Fibroblast of skin of left quadriceps (primary cell): ENCODE measurements around the gene HMGB4.
A peak's percentile ranks its signal among the peaks of the same experiment; 100 is the strongest.

Experiments used
- DNase-seq, 2 experiments: peaks; one replicate each; pipeline ENCODE4 v3.0.0-alpha.2; 2013; ENCODE audit warnings: low read depth in 2 of 2

Gene HMGB4

DNA sequence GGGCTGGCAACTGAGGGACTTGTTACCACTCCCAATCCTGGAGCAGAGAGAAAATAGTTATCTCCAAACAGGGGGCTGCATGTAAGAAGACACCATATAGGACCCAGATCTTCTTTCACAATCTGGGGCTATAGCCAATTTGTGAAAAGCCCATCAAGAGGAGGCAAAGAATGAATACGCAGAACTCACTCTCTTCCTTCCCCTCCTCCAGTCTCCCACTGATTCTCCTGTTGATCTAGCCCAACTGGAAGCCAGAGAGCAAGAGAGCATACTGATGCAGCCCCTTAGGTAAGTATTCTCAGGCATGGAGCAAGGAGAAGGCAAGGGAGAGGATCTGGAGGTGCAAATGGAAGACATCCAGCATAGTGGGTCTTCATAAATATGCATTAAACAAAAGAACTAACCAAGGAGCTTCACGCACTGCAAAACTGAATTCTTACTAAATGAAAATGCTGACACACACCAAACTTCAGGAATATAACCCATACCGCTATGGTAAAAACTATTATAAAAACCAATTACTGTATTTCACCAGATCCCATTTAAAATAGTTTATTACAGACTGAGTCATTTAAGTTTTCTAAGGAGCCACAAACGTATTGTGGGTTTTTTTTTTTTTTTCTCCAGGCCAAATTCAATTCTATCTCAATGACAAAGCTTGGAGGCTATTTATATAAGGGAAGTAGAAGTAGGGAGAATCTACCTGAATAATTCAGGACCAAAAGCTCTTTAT, 15.5 kb upstream of the HMGB4 start:
- peak; percentile 31 to 33 for DNase-seq

DNA sequence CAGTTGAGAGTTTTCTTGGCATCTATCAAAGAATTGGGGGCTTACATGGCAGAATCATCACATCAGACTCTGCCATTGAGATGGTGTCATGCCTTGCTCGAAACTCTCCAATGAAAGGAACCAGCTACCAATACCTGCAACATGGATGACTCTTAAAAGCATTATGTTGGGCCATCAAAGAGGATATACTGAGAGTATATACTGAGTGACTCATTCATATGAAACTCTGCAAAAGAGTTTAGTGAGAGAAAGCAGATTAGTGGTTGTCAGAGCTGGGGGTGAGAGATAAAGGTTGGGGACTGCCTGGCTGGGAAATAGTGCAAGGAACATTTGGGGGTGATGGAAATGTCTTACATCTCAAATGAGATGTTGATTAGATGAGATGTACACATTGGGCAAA, 14.7 kb upstream of the HMGB4 start:
- no peak for DNase-seq

DNA sequence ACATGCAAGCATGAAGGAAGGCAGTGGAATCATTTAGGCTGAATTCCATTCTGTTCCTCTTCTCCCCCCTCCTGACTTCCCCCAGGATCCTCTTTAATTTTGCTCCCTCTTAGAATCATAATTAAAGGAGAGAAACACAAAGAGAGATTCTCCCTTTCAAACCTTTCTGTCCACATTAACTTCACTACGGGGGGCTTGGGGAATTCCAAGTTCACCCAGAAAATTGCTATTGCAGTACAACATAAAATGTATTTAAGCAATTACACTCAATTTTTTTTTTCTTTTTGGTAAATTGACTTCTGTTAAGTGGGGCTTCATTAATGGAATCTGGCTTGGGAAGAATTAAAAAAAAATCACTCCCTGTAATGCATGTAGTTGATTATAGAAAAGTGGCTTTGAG, 13.4 kb upstream of the HMGB4 start:
- no peak for DNase-seq

DNA sequence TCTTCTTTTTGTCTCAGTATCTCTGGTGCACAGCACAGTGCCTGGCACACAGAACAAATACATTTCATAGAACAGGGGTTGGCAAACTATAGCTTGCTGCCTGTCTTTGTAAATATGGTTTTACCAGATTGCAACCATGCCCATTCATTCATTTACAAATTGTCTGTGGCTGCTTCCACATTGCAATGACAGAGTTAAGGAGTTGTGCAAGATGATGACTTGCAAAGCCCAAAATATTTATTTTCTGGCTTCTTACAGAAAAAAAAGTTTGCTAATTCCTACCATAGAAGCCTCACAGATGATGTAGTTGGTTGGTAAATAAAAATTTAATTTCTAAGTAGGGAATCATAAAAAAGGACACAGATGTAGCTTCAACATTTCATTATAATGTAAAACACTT, 11.2 kb upstream of the HMGB4 start:
- peak in 1 of 2 experiments; percentile 36 for DNase-seq

DNA sequence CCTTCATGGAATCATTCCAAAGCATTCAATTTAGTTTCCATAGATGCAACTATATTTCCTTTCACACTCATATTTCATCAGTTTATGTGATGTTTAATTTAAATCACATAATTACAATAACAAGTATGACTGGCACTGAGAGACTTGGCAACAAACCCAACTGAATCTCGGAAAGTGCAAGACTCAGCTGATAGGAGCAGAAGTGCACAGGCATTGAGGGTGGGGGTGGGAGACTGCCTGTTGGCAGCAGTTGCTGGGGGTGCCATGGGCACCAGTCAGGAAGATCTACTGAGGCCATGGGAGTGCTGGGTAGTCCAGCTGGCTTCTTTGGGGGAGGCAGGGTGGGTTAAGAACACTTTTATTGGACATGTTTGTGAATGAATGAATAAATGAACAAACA, 10.4 kb upstream of the HMGB4 start:
- DNase-seq: no peak

DNA sequence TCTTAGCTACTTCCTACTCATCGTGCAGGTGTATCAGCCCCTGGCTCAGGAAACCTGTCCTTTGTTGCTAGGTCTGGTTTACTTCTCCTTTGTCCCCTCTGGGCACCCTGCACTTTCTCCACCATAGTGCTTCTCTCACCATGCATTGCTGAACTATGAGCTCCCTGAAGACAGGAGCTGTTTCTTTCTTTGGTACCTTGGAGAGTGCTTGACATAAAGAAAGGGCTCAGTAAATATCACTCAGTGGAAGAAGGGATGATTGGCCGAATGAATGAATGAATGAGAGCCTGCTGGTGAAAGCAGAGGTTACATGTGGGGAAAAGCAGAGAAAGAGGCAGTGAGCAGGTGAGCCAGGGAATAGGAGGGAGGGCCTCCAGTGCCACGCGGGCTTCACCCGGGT, 9.8 kb upstream of the HMGB4 start:
- DNase-seq: no peak

DNA sequence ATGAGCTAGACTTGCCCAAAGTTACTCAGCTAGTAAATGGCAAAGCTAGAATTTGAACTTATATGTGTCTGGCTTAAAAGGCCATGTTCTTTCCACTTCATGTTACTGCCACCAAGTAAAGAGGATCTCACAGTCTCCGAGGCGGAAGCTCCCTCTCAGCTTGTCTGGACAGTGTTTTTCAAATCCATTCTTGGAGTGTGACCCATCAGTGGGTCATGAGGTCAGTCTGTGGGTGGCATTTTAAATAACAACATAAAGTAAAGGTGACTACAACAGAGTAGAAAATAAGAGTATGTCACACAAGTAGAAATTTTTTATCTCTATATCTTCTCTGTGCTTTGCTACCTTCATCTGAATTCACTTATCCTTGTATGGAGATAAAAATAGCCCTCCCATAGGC, 3.2 kb upstream of the HMGB4 start:
- no peak for DNase-seq

DNA sequence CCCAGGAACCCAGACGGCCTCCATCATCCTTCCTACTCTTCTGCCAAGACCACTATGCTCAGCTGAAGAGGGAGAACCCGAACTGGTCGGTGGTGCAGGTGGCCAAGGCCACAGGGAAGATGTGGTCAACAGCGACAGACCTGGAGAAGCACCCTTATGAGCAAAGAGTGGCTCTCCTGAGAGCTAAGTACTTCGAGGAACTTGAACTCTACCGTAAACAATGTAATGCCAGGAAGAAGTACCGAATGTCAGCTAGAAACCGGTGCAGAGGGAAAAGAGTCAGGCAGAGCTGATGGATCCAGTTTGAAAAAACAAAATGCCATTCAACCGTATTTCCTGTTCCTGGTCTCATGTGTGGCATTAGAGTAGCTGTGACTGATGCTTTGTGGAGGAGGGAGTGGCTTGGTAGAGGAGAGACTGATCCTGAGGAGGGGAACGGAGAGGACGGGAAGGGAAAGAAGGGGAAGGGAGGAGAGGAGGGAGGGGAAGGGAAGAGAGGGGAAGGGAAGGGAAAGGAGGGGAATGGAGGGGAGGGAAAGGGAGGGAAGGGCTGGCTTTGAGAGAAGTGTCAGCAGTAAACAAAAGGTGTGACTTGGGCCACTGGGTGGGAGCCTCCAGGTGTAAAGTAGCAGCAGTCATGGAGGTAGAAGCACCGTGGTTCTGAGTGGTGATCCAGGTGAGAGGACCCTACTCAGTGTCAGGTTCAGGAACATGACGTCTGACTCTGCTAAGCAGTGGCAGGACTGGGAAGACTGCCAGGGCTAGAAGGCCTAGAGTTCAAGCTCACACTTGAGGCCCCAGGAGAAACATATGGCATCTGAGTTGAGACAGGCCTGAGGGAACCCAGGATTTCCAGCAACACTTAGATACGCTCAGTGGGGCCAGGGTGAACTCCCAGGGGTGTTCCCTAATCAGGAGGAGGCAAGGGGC, 846 bp downstream of the HMGB4 start:
- DNase-seq: no peak

DNA sequence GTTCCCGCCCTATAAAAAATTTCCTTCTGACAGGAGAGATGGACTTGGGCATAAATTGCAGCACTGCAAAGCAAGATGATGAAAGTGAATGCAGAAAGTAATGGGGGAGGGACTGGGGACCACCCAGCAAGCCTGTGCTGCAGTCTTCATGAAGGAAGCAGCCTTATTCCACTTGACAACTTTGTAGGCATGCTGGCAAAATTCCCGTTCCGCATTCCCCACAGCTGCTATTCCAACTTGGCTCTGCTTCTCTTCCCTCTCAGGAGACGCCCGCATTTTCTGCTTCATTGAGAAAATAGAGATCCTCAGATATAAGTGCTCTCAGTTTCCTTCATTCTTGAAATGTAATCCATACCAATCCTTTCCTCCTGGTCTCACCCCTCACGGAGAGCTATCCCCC, 2.4 kb downstream of the HMGB4 start:
- DNase-seq: peak; percentile 84

DNA sequence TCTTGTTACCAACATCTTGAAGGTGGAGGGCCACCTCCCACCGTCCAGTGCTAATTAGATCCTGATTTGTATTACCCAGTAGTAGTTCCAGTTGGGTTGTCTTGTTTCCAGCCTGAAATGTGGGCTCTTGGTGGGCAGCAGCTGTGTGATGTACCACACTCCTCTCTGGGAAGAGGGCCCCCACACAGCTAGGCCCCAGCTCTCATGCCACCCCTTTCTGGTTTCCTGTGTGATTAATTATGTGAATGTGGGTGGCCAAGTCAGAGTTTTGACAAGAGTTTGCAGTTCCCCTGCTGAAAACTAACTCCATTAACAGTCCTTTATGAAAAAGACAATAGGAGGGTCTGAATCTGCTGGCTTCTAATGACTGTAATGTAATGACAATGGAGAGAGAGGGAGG, 3.8 kb downstream of the HMGB4 start:
- no peak for DNase-seq

DNA sequence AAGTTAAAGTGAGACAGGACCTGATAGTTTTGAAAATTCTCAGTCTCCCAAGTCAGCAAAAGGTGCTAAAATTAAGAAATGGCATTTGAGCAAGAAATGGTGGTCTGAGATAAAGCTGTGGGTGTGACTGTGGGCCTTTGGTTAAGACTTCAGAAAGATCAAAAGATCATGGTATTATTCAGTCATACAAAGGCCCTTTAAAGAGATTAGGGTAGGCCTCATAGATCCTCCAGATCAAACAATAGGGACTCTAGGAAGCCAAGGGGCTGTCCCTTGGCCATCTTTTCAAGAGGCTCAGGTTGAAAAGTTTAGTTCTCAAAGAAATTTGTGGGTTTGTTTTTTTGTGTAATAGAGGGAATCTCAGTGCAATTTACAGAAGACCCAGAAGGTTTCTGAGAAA, 8.4 kb downstream of the HMGB4 start:
- no peak for DNase-seq

DNA sequence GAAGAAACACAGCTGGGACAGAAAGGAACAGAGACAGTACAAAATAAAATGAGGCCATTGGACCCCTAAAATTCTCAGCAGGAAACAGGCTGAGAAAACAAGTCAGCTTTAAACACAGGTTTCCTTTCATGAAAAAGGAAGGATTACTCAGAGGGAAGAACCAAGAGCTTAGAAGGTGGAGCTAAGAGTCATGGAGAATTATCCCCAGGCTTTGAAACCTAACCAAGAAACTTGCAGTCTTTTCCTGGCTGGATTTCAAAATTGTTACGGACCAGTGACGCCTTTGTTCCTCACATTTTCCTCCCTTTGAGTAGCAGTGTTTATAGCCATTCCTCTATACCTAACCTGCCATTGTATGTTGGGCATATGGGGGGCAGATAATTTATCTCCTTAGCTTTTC, 8.8 kb downstream of the HMGB4 start:
- DNase-seq: no peak

DNA sequence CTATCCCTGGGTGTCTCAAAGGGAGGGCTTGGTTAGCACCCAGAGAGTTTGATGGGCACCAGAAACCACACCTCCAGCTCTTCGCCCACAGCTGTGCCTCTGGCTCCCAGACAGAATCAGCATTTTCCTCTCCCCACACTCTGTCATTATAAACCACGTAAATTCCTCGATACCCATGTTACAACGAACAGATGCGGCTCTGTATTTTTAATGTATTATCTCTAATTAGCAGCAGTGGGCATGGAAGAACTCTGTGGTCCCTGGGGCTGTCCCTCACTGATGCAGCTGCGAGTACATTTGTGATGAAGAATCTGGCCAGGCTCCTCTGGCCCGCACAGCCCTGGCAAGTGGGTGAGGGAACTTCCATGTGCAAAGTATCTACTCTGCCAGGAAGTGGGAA, 10.8 kb downstream of the HMGB4 start:
- no peak for DNase-seq

DNA sequence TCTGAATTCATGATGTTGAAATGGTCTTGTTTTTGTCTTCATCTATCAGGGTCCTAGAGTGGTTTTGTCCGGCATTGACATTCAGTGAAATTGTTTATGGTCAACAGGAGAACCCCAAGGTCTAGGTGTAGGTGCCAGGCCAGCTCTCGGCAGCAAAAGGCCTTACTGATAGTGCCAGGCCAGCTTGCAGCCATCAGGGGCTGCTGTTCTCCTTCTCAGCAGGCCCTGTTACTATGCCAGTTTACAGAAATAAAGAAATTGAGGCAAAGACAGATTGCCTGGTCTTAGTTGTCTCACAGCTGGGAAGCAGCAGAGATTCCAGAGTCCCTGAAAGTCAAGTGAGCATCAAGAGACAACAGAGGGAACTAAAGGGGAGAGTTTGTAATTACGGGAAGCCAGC, 12.0 kb downstream of the HMGB4 start:
- no peak for DNase-seq

DNA sequence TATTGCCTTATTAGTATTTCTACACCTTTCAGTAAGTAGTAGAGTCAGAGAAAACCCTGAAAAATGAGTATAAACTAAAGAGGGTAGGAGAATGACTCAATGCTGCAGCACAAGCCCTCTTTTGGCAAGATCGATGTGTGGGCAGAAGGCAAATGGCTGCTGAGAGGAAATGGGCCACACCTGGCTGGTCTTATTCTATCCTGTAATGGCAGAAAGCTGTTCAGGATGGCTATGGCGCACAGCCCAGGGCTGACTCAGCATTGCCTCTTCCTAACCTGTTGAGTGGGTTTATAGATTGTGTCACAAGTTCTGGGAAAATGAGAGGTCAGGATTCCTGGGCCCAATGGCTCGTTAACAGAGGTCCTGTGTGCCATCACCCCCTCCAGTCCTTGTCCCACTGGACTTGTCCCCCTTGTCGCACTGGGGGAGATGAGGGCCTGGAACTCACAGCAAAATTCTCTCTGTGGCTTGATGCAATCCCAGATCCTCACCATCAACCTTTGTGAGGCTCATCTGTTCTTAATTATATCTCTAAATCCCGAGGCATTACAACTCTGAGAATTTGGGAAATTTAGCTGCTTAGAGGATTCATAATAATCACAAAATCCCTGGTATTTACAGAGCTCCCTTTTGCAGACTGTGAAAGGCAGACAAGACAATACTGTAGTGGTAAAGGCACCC, 13.2 kb downstream of the HMGB4 start:
- DNase-seq: peak; percentile 90 to 93

DNA sequence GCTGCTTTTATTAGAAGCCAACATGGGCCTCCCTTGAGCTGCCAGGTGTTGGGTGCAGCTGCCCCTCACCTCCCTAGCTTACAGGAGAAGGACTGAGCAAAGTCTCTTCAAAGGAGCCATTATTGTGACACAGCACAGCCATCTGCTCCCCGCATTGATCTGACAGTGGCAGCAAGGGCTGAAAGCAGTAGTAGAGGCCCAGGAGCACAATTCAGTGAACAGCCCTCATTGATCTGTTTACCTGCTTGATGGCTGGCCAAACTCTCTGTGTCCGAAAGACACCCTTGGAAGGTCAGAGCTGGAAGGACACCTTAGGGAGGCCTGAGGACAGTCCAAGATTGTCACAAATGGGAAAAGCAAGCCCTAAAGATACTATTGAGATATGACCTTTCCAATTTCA, 14.5 kb downstream of the HMGB4 start:
- no peak for DNase-seq

DNA sequence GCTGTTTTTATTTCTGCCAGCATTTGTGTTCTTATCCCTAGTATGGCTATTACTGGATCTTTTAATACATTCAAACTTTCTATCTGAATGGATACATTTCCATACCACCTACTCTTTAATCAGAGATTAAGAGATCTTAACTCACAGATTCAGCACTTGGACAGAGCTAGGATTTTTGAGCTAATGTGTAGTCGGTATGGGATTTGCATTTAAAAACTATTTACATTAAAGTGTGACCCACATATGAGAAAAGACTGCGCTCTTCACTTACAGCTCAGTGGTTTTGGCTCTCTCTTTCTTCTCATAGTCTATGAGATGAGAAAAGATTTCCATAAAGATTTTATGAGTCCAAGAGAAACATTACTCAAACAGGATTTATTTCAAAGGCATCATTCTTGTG, 16.4 kb downstream of the HMGB4 start:
- peak; percentile 35 to 44 for DNase-seq

DNA sequence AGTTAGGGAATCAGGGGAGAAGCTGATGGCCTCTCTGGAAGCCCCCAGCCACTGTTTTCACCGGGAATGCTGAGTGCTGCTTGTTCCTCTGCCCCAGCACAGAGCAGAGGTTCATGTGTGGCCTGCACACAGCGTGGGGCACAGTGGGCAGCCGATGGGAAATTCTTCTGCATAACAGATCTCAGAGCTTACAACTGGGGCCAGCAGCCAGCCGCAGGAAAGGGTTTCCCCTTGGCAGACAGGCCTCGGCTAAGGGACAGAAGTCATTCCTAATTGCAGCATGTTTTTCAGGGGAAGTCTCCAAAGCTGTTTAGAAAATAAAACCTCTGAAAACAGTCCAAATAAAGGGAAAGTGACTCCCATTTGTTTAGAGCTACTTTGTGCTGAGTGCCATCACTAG, 22.6 kb downstream of the HMGB4 start:
- DNase-seq: no peak

DNA sequence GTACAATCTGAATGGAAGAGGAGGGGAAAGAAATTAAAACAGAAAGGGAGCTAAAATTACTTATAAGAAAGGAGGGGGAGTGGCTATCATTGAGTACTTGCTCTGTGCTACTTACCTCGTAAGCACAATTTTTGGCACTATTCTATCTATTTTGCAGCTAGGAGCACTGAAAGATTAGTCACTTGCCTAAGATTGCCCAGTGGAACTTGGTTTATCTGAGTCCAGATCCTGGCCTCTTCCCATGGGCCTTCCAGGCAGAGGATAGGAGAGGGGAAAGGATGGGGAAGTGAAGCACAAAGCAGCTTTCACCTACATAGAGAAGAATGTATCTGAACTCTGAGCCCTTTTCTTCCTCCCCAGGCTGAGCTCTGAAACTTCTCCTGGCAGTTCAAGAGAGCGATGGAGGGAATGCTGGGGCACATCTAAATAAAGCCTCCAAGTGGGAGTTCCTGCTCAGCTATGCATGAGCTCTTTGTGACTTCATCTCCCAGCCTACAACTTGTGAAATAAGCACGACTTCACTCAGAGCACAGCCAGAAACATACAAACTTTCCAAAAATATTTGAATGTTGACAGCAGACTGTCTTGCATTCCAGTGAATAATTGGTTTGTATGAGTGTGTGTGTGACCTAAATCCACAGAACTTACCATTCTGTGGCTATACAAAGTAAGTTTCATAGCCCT, 29.4 kb downstream of the HMGB4 start:
- peak; percentile 90 to 92 for DNase-seq

DNA sequence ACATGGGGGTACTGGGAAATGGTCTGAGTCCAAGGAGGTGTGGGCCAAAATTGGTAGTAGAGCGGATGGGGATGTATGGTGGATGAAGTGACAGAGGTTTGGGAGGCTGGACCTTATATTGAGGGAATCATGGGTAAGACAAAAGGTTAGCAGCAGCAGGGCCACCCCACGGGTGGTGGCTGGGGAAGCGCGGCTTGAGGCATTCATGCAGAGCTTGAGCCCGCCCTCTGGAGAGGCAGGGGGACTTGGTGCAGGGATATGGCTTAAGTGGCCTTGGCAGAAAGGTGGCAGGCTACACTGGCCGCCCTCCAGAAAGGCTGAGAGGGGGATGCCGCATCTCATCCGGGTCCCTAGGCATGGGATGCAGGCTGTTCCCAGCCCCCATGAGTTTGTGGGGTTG, 31.5 kb downstream of the HMGB4 start:
- no peak for DNase-seq

DNA sequence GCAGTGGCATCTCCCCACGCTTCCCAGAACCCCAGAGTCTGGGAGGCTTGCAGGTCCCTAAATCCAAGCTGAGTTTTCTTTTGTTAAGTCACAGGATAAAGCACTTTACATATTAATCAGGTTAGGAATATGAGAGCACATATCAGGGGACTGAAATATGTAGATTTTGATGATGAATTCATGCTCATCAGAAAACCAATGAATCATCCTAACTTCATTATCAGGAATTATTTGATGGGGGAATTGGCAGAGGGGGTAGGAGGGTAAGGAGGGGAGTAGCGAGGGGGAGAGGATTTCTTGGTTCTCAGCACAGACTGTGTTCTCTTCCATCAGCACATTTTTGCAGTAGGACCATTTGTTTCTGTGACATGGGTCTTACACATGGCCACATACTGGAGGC, 32.1 kb downstream of the HMGB4 start:
- DNase-seq: no peak

DNA sequence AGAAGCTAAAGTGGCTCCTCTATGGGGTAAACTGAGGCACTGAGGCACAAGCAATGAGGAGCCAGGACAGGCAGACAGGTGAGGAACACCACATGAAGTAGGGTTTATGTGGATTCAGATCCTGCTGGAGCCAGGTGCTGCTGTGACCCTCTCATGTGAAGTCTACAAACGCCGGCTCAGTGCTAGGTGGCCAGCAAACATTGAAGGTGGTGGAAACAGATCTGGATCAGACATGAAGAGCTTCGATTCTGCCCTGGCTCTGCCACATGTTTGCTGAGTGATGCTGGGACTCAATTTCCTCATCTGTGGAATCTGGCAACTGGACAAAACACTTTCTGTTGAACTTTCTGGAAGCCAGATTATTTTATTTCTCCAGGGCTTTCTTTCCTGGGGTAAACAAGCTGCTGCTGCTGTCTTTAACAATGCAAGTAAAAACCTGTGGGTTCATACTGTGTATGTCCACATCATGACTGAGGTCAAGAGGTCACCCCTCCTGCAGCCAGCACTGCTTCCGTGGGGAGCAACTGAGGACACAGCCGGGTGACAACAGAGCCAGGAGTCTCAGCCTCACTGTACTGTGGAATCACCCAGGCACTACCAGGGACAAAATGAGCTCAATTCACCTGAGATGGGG, 33.3 kb downstream of the HMGB4 start:
- DNase-seq: no peak
